Endothelial cell of umbilical vein (primary cell): Measurements from ENCODE around the gene GCH1. TPM values are rescaled to one million over a fixed set of nuclear protein-coding genes. Genes with fewer than 3 reads are reported as not detected.
"Not testable (repeated sequence)": the region's sequence is repeated elsewhere in the genome, so short reads cannot be mapped to it uniquely, and the experiment has no call there.

Experiments
- BruUV-seq: library from RNA; stranded (reverse); fragments of 400-500 nt; replicated peaks from 2 replicates; lab custom pipeline; 2021; lab: Mats Ljungman, UMichigan
- CTCF ChIA-PET: fragments of 300-600, 350-600 bp; sonication (Branson Sonifier 250); formaldehyde crosslinking; loops from one replicate; lab custom pipeline; 2021; ENCODE audit warnings: antibody characterized with exemption, inconsistent platforms; lab: Charles Lee
- POLR2A ChIA-PET: fragments of 300-600, 350-600 bp; sonication (Branson Sonifier 250); formaldehyde crosslinking; loops from one replicate; lab custom pipeline; 2021; ENCODE audit warnings: antibody characterized with exemption, inconsistent platforms; lab: Charles Lee
- DNase-seq: peaks from one replicate; pipeline ENCODE4 v3.0.0-alpha.2; 2011; ENCODE audit warnings: low read depth, low spot score
- FAIRE-seq: peaks from 2 replicates; lab custom pipeline; 2011; peaks lifted over from hg19 to GRCh38; lab: Jason Lieb, UNC
- H2AFZ ChIP-seq: 2 replicates; pipeline ENCODE4 v1.6.0; 2012; ENCODE audit warnings: low read depth, low read length, control low read depth, inconsistent platforms
- H3K27ac ChIP-seq: 2 replicates; pipeline ENCODE4 v1.5.1; 2011; ENCODE audit warnings: low read depth, mild to moderate bottlenecking, control low read depth, low read length, moderate library complexity; ENCODE audit not compliant: insufficient read depth
- H3K27me3 ChIP-seq, 2 experiments: 2 replicates each; pipeline versions ENCODE4 v1.6.0 to v1.6.1; 2011; ENCODE audit warnings: low read length in 2 of 2, mixed read lengths in 1 of 2; ENCODE audit not compliant: control insufficient read depth in 2 of 2, insufficient read depth in 2 of 2
- H3K36me3 ChIP-seq, 2 experiments: 2 replicates in 1 of 2; 3 replicates in 1 of 2; pipeline ENCODE4 v1.5.1; 2011; ENCODE audit warnings: low read length in 2 of 2, mild to moderate bottlenecking in 1 of 2, moderate library complexity in 1 of 2; ENCODE audit not compliant: control insufficient read depth in 2 of 2, insufficient read depth in 2 of 2; ENCODE audit errors: extremely low read depth in 1 of 2
- H3K4me1 ChIP-seq: 3 replicates; pipeline ENCODE4 v1.5.1; 2011; ENCODE audit warnings: mild to moderate bottlenecking, low read length; ENCODE audit not compliant: control insufficient read depth, insufficient read depth; ENCODE audit errors: extremely low read depth
- H3K4me2 ChIP-seq: 2 replicates; pipeline ENCODE4 v1.6.1; 2011; ENCODE audit warnings: low read length, control low read depth, mixed read lengths; ENCODE audit not compliant: insufficient read depth
- H3K4me3 ChIP-seq, 3 experiments: fragments of 200-600 bp in 1 of 3; sonication (generic), shearing (Covaris generic) in 1 of 3; replicated peaks in 1 of 3; 2 replicates each; pipeline ENCODE4 v1.5.1; 2011 to 2016; ENCODE audit warnings: control low read depth in 3 of 3, low read length in 3 of 3, mild to moderate bottlenecking in 2 of 3, inconsistent platforms in 1 of 3, low read depth in 1 of 3, moderate library complexity in 1 of 3; ENCODE audit not compliant: insufficient read depth in 1 of 3
- H3K79me2 ChIP-seq: 2 replicates; pipeline ENCODE4 v1.6.0; 2012; ENCODE audit warnings: low read length, inconsistent platforms; ENCODE audit not compliant: control insufficient read depth, insufficient read depth
- H3K9ac ChIP-seq: replicated peaks from 2 replicates; pipeline ENCODE3; 2011; ENCODE audit warnings: low read length, control low read depth; ENCODE audit not compliant: insufficient read depth; ENCODE audit errors: extremely low read depth
- H3K9me1 ChIP-seq: replicated peaks from 3 replicates; pipeline ENCODE4 v1.6.0; 2011; ENCODE audit warnings: mild to moderate bottlenecking, low read length; ENCODE audit not compliant: control insufficient read depth, insufficient read depth; ENCODE audit errors: extremely low read depth
- H3K9me3 ChIP-seq: replicated peaks from 2 replicates; pipeline ENCODE4 v1.5.1; 2012; ENCODE audit warnings: low read length, inconsistent platforms; ENCODE audit not compliant: control insufficient read depth, insufficient read depth
- H4K20me1 ChIP-seq: replicated peaks from 2 replicates; pipeline ENCODE3; 2011; ENCODE audit warnings: mild to moderate bottlenecking, low read length; ENCODE audit not compliant: control insufficient read depth, insufficient read depth; ENCODE audit errors: extremely low read depth
- CTCF ChIP-seq, 2 donors: IDR thresholded peaks; 1 replicate in 1 of 2; 2 replicates in 1 of 2; pipeline ENCODE4 v1.5.1; 2011; ENCODE audit warnings: low read length in 2 of 2, mild to moderate bottlenecking in 2 of 2, moderate library complexity in 2 of 2, control low read depth in 1 of 2, inconsistent platforms in 1 of 2, low read depth in 1 of 2; ENCODE audit not compliant: insufficient read depth in 1 of 2; ENCODE audit errors: extremely low read depth in 1 of 2
- EZH2 ChIP-seq: IDR thresholded peaks from 2 replicates; pipeline ENCODE4 v1.6.1; 2012; ENCODE audit warnings: borderline replicate concordance, low read depth, mild to moderate bottlenecking, moderate library complexity, low read length, inconsistent platforms; ENCODE audit not compliant: severe bottlenecking
- FOS ChIP-seq: IDR thresholded peaks from 2 replicates; pipeline ENCODE4 v1.6.1; 2011; ENCODE audit warnings: mild to moderate bottlenecking, low read length, moderate library complexity, borderline replicate concordance; ENCODE audit not compliant: insufficient read depth
- GATA2 ChIP-seq: IDR thresholded peaks from 2 replicates; pipeline ENCODE4 v1.7.0; 2011; ENCODE audit warnings: low read depth, mild to moderate bottlenecking, moderate library complexity, mixed read lengths, low read length; ENCODE audit not compliant: insufficient read length, insufficient read depth
- JUN ChIP-seq: IDR thresholded peaks from 2 replicates; pipeline ENCODE4 v1.6.1; 2011; ENCODE audit warnings: borderline replicate concordance, low read depth; ENCODE audit not compliant: insufficient read length, insufficient read depth
- MAX ChIP-seq: IDR thresholded peaks from 2 replicates; pipeline ENCODE4 v1.6.1; 2011; ENCODE audit not compliant: insufficient read depth, insufficient read length
- MYC ChIP-seq: IDR thresholded peaks from one replicate; pipeline ENCODE4 v1.6.1; 2011; ENCODE audit warnings: mild to moderate bottlenecking, low read depth, low read length
- POLR2A ChIP-seq: IDR thresholded peaks from 2 replicates; pipeline ENCODE4 v1.6.1; 2012; ENCODE audit warnings: low read depth, mild to moderate bottlenecking, control low read depth, low read length
- POLR2AphosphoS5 ChIP-seq: IDR thresholded peaks from 2 replicates; pipeline ENCODE4 v1.6.1; 2012; ENCODE audit warnings: low read depth, mild to moderate bottlenecking, control low read depth, low read length, moderate library complexity; ENCODE audit not compliant: insufficient read depth
- dilution Hi-C: fragments of 300-500 bp; cut with MboI; formaldehyde crosslinking; loops from one replicate; pipeline ENCODE4 v1.15.0; 2019; ENCODE audit warnings: low sequenced_read_pairs; ENCODE audit not compliant: extremely low pct_ligation_motif_present
- intact Hi-C: fragments of 100-400 bp; cut with micrococcal nuclease; formaldehyde crosslinking; loops from one replicate; pipeline ENCODE4 v1.10.0; 2022
- polyA plus RNA-seq, 4 experiments: library from polyadenylated mRNA; depleted of rRNA in 3 of 4; stranded (reverse) in 3 of 4; unstranded in 1 of 4; fragments of >200 nt; gene quantifications; 2 replicates each; pipeline versions ENCODE4 v1.2.1 to v1.2.3, GENCODE V29; 2011 to 2012; ENCODE audit warnings: missing spikeins in 1 of 4
- total RNA-seq: library from RNA; stranded (reverse); gene quantifications from 2 replicates; pipeline ENCODE4 v1.2.3, GENCODE V29; 2021

Gene GCH1
- total and polyA plus RNA-seq, 2 donors (not counting 3 experiments of a cell fraction or from before 2014, with no cell fraction given), result 3.6 to 4.6 TPM

DNA sequence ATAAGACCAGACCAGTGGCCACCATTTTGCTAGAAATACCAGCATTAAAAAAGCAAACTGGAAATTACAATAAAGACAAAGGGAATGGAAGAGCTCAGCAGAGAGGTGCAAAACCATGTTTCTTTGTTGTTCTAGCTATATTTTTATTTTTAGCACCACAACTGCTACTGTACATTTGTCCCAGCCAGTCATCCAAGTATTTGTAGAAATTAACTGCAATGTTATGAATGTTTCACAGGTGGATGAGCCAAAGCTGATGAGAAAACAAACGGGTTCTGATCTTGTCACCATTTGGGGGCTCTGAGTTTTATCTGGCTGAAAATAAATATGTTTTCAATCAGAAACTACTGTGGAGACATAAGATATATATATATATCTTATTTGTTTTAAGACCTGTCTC, 24.9 kb upstream of the GCH1 start:
- Histone ChIP-seq H3K9me1 (no peaks in the 10 kb centered on the region), H3K36me3 (no peaks in the 10 kb centered on the region), H3K9ac (no peak overlapping the region), H3K79me2 (no peaks in the 10 kb centered on the region), H3K27ac (no peak overlapping the region), H3K9me3 (no peaks in the 10 kb centered on the region), H2AFZ (no peak overlapping the region), H3K4me2 (no peak overlapping the region), H3K4me3 (no peak overlapping the region), H3K4me1 (no peaks in the 10 kb centered on the region), H4K20me1 (no peaks in the 10 kb centered on the region), H3K27me3 (no peaks in the 10 kb centered on the region)
- no peak for FAIRE-seq
- dilution Hi-C loops, result no loop called here
- no TSS peak for BruUV-seq
- intact Hi-C loops, result no loop called here
- ChIA-PET CTCF (no interaction called here), POLR2A (no interaction called here)
- TF ChIP-seq MAX (no peak), POLR2AphosphoS5 (no peak), GATA2 (no peak), FOS (no peak), CTCF (IDR thresholded peaks at IDR 0.05; ENCODE audit: extremely low read depth in 1 of 2, insufficient read depth in 1 of 2, low read depth in 1 of 2, low read length in 2 of 2) (no peak), JUN (no peak), EZH2 (no peak), POLR2A (no peak), MYC (no peak)
- no peak for DNase-seq

GRCh38 chr14:54926570-54926969, 23.9 kb upstream of the GCH1 start:
- H3K27ac ChIP-seq, H3K4me1 ChIP-seq, H3K79me2 ChIP-seq, DNase-seq, CTCF ChIA-PET, H3K4me2 ChIP-seq, BruUV-seq, intact Hi-C loops, H3K9ac ChIP-seq, H2AFZ ChIP-seq, H3K4me3 ChIP-seq, H3K9me3 ChIP-seq, H3K27me3 ChIP-seq, dilution Hi-C loops, H3K36me3 ChIP-seq, H3K9me1 ChIP-seq, H4K20me1 ChIP-seq, FAIRE-seq: not testable (repeated sequence)
- POLR2A ChIA-PET, result interaction anchor here (0.7 kb wide), 1 partner anchor 11 kb away, joined by 5 read pairs; no protein-coding TSS in a partner anchor
